Endothelial cell (in vitro differentiated cells): ENCODE data around the gene PRKACB. TPM values are rescaled to one million over a fixed set of nuclear protein-coding genes. Genes with fewer than 3 reads are reported as not detected.
"Not testable (repeated sequence)": the region's sequence is repeated elsewhere in the genome, so short reads cannot be mapped to it uniquely, and the experiment has no call there.

Experiments used
- DNase-seq: peaks from one replicate; pipeline ENCODE4 v3.0.0; 2021; ENCODE audit warnings: low spot score
- H3K27ac Mint-ChIP-seq: one replicate; pipeline ENCODE4 v1.8.0; 2021; ENCODE audit warnings: mixed read lengths, inconsistent platforms; ENCODE audit not compliant: unreplicated experiment
- H3K27me3 Mint-ChIP-seq: one replicate; pipeline ENCODE4 v1.8.0; 2021; ENCODE audit warnings: mild to moderate bottlenecking, moderate library complexity, mixed read lengths, inconsistent platforms; ENCODE audit not compliant: unreplicated experiment
- H3K36me3 Mint-ChIP-seq: one replicate; pipeline ENCODE4 v1.8.0; 2021; ENCODE audit warnings: mild to moderate bottlenecking, low read depth, mixed read lengths, inconsistent platforms; ENCODE audit not compliant: unreplicated experiment
- H3K4me1 Mint-ChIP-seq: one replicate; pipeline ENCODE4 v1.8.0; 2021; ENCODE audit warnings: mild to moderate bottlenecking, mixed read lengths, inconsistent platforms; ENCODE audit not compliant: unreplicated experiment
- H3K4me3 Mint-ChIP-seq: one replicate; pipeline ENCODE4 v1.8.0; 2021; ENCODE audit warnings: mild to moderate bottlenecking, mixed read lengths, inconsistent platforms; ENCODE audit not compliant: unreplicated experiment
- H3K9me3 Mint-ChIP-seq: one replicate; pipeline ENCODE4 v1.8.0; 2021; ENCODE audit warnings: mixed read lengths, inconsistent platforms; ENCODE audit not compliant: unreplicated experiment
- CTCF ChIP-seq: fragments of 200-600 bp; sonication (generic); IDR thresholded peaks from one replicate; pipeline ENCODE4 v1.5.0; 2021; ENCODE audit warnings: antibody characterized with exemption; ENCODE audit not compliant: unreplicated experiment
- total RNA-seq: library from RNA; stranded (reverse); fragmentation: NEBNext Ultra II Directional; extraction: Animal tissue kit (Norgen Biotek cat#: 25700); gene quantifications from one replicate; pipeline ENCODE4 v1.2.1, GENCODE V29; 2021; ENCODE audit not compliant: unreplicated experiment

PRKACB gene
- total RNA-seq, 1 donor from 2014 or later = 19.7 TPM

DNA sequence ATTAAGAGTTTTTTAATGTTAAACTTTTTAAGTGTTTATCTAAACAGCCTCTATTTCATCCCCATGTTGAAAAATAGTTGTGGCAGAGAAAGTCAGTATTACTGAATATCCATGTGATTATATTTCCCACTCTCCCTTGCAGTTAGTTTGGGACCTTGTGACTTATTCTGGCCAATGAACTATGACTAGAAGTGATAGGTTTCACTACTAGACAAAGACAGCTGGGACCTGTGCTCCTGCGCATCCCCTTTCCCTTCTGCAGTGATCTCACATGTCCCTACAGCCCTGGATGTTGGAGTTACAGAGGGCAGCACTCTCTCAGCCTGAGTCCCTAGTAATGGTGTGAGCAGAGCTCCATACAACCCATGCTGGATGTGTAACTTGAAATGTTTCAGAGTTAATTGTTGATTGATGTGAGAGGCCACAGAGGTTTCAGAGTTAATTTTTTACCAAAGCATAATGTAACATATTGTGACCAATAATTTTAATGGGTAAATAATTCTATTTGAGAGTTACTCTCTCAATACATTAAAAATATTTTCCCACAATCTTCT is 138.8 kb downstream of the PRKACB start:
- Mint-ChIP-seq H3K27ac (no peak overlapping the region), H3K4me1 (no peaks in the 10 kb centered on the region), H3K9me3 (peaks cover 4% of the 10 kb centered on the region), H3K36me3 (peaks cover 3% of the 10 kb centered on the region), H3K4me3 (no peak overlapping the region), H3K27me3 (no peaks in the 10 kb centered on the region)
- DNase-seq = no peak
- TF ChIP-seq CTCF = no peak

DNA sequence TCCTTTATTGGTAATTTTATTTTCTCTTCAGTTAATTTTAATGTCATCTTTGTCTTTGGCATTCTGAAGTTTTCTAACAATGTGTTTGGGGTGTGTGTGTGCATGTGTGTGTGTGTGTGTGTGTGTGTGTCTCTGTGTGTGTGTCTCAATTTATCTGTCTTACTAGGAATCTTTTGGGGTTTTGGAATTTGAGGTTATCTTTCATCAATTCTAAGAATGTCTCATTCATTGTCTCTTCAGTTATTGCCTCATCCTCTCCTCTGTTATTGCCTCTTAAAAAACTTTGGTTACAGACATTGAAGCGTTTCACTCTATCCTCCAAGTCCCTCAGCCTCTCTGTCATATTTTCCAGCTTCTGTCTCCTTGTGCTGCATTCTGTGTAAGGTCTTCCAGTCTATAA is 139.3 kb downstream of the PRKACB start:
- Mint-ChIP-seq H3K9me3 (peaks cover 4% of the 10 kb centered on the region), H3K27me3 (no peaks in the 10 kb centered on the region), H3K27ac (no peak overlapping the region), H3K4me1 (no peaks in the 10 kb centered on the region), H3K4me3 (no peak overlapping the region), H3K36me3 (peaks cover 3% of the 10 kb centered on the region)
- DNase-seq = no peak
- TF ChIP-seq CTCF = no peak

GRCh38 chr1:84286071-84286470 is 142.0 kb downstream of the PRKACB start:
- TF ChIP-seq CTCF = no peak
- H3K9me3 Mint-ChIP-seq = peaks cover 4% of the 10 kb centered on the region
- no peak overlapping the region for H3K27ac Mint-ChIP-seq

GRCh38 chr1:84287389-84287788 is 143.3 kb downstream of the PRKACB start:
- H3K4me3 Mint-ChIP-seq, DNase-seq, H3K36me3 Mint-ChIP-seq, H3K4me1 Mint-ChIP-seq, H3K27me3 Mint-ChIP-seq, H3K27ac Mint-ChIP-seq, H3K9me3 Mint-ChIP-seq: not testable (repeated sequence)

More at GRCh38 chr1:84286071-84286470, 142.0 kb downstream of the PRKACB start:
- Mint-ChIP-seq H3K36me3 (peaks cover 6% of the 10 kb centered on the region), H3K4me3 (no peak overlapping the region), H3K27me3 (no peaks in the 10 kb centered on the region), H3K4me1 (no peaks in the 10 kb centered on the region)
- no peak for DNase-seq

Other genes starting within 250 kb of the PRKACB start
- 2.7 TPM for gene TTLL7, start 145.1 kb upstream of the PRKACB start, total RNA-seq
- 1.8 TPM for gene SAMD13, start 157.4 kb downstream of the PRKACB start, total RNA-seq